Mesenchymal stem cell (in vitro differentiated cells and primary cell): Measurements from ENCODE around the gene MYLK3.

Source experiments
- DNase-seq: peaks from one replicate; pipeline ENCODE4 v3.0.0-alpha.2; 2013
- H2AFZ ChIP-seq: one replicate; pipeline ENCODE4 v1.6.1; 2013; ENCODE audit warnings: low read depth, mild to moderate bottlenecking, control low read depth, inconsistent platforms, low read length, moderate library complexity
- H2AK5ac ChIP-seq: 2 replicates; pipeline ENCODE4 v1.6.1; 2013; ENCODE audit warnings: low read length, moderate library complexity, mild to moderate bottlenecking, inconsistent platforms; ENCODE audit not compliant: severe bottlenecking
- H2BK120ac ChIP-seq: one replicate; pipeline ENCODE4 v1.6.1; 2013; ENCODE audit warnings: low read depth, mild to moderate bottlenecking, inconsistent platforms, low read length, moderate library complexity
- H2BK12ac ChIP-seq, 2 experiments: one replicate each; pipeline ENCODE4 v1.6.1; 2013; ENCODE audit warnings: inconsistent platforms in 2 of 2, low read length in 2 of 2, mild to moderate bottlenecking in 2 of 2, moderate library complexity in 2 of 2, control low read depth in 1 of 2
- H2BK15ac ChIP-seq: one replicate; pipeline ENCODE4 v1.6.1; 2013; ENCODE audit warnings: mild to moderate bottlenecking, low read depth, inconsistent platforms; ENCODE audit not compliant: poor library complexity, severe bottlenecking
- H2BK5ac ChIP-seq: 2 replicates; pipeline ENCODE4 v1.6.1; 2013; ENCODE audit warnings: low read depth, mild to moderate bottlenecking, low read length, control low read depth, inconsistent platforms; ENCODE audit not compliant: poor library complexity, severe bottlenecking
- H3K14ac ChIP-seq, 2 experiments: one replicate each; pipeline ENCODE4 v1.6.1; 2013; ENCODE audit warnings: inconsistent platforms in 2 of 2, low read length in 2 of 2, control low read depth in 1 of 2, mild to moderate bottlenecking in 1 of 2, moderate library complexity in 1 of 2
- H3K18ac ChIP-seq, 2 experiments: one replicate each; pipeline ENCODE4 v1.6.1; 2013; ENCODE audit warnings: inconsistent platforms in 2 of 2, low read length in 2 of 2, control low read depth in 1 of 2, low read depth in 1 of 2, mild to moderate bottlenecking in 1 of 2
- H3K23ac ChIP-seq, 2 experiments: one replicate each; pipeline ENCODE4 v1.6.1; 2013; ENCODE audit warnings: inconsistent platforms in 2 of 2, low read length in 2 of 2, mild to moderate bottlenecking in 2 of 2, moderate library complexity in 2 of 2, control low read depth in 1 of 2
- H3K27ac ChIP-seq: 2 replicates; pipeline ENCODE4 v1.5.1; 2013; ENCODE audit warnings: mild to moderate bottlenecking, moderate library complexity, low read length, control low read depth, inconsistent platforms; ENCODE audit not compliant: poor library complexity, severe bottlenecking
- H3K27me3 ChIP-seq, 2 experiments: 2 replicates each; pipeline versions ENCODE4 v1.6.1 to v1.7.0; 2013; ENCODE audit warnings: low read length in 2 of 2, mild to moderate bottlenecking in 2 of 2, moderate library complexity in 2 of 2, control low read depth in 1 of 2, inconsistent platforms in 1 of 2; ENCODE audit not compliant: control insufficient read depth in 1 of 2, insufficient read depth in 1 of 2
- H3K36me3 ChIP-seq, 2 experiments: 2 replicates each; pipeline versions ENCODE4 v1.6.1 to v1.7.0; 2013; ENCODE audit warnings: low read length in 2 of 2, control low read depth in 1 of 2, inconsistent platforms in 1 of 2, low read depth in 1 of 2, mild to moderate bottlenecking in 1 of 2; ENCODE audit not compliant: insufficient read depth in 2 of 2, control insufficient read depth in 1 of 2
- H3K4ac ChIP-seq, 2 experiments: one replicate each; pipeline ENCODE4 v1.6.1; 2013; ENCODE audit warnings: inconsistent platforms in 2 of 2, low read length in 2 of 2, mild to moderate bottlenecking in 2 of 2, moderate library complexity in 2 of 2, control low read depth in 1 of 2, low read depth in 1 of 2
- H3K4me1 ChIP-seq: 2 replicates; pipeline ENCODE4 v1.6.1; 2013; ENCODE audit warnings: low read depth, low read length, control low read depth; ENCODE audit not compliant: control insufficient read depth, insufficient read depth
- H3K4me2 ChIP-seq: 2 replicates; pipeline ENCODE4 v1.6.1; 2013; ENCODE audit warnings: low read length, mild to moderate bottlenecking, inconsistent platforms; ENCODE audit not compliant: poor library complexity, severe bottlenecking
- H3K4me3 ChIP-seq, 2 experiments: 2 replicates each; pipeline versions ENCODE4 v1.5.1 to v1.7.0; 2013; ENCODE audit warnings: low read length in 2 of 2, mild to moderate bottlenecking in 2 of 2, control low read depth in 1 of 2, low read depth in 1 of 2; ENCODE audit not compliant: insufficient read depth in 1 of 2
- H3K79me1 ChIP-seq: replicated peaks from 2 replicates; pipeline ENCODE4 v1.6.1; 2013; ENCODE audit warnings: mild to moderate bottlenecking, control low read depth, low read length, inconsistent platforms; ENCODE audit not compliant: poor library complexity, severe bottlenecking
- H3K9ac ChIP-seq: 2 replicates; pipeline ENCODE4 v1.7.0; 2013; ENCODE audit warnings: mild to moderate bottlenecking, low read length, moderate library complexity
- H3K9me3 ChIP-seq: 2 replicates; pipeline ENCODE4 v1.7.0; 2013; ENCODE audit warnings: mild to moderate bottlenecking, low read length; ENCODE audit not compliant: control insufficient read depth
- H4K8ac ChIP-seq: one replicate; pipeline ENCODE4 v1.6.1; 2013; ENCODE audit warnings: inconsistent platforms, mild to moderate bottlenecking, low read length, moderate library complexity
- H4K91ac ChIP-seq: one replicate; pipeline ENCODE4 v1.6.1; 2013; ENCODE audit warnings: mild to moderate bottlenecking, low read length, inconsistent platforms
- WGBS: methylation state at CpG from one replicate; pipeline ENCODE4 v1.1.7; 2013; ENCODE audit warnings: mixed read lengths; 5-methylcytosine and 5-hydroxymethylcytosine counted together

MYLK3 gene

GRCh38 chr16:46790599-46791270, 42.6 kb upstream of the MYLK3 start:
- no peak overlapping the region for H3K23ac ChIP-seq
- H4K91ac ChIP-seq = no peak overlapping the region
- H3K4ac ChIP-seq = no peak overlapping the region
- H3K79me1 ChIP-seq = peaks cover under 1% of the 10 kb centered on the region
- H3K4me1 ChIP-seq = peaks cover 4% of the 10 kb centered on the region
- no peak overlapping the region for H2AFZ ChIP-seq
- no peaks in the 10 kb centered on the region for H3K36me3 ChIP-seq
- no peak overlapping the region for H2AK5ac ChIP-seq
- H2BK12ac ChIP-seq = no peak overlapping the region
- H3K27me3 ChIP-seq = no peaks in the 10 kb centered on the region
- no peak overlapping the region for H2BK120ac ChIP-seq
- no peak for DNase-seq
- H3K4me3 ChIP-seq = peak overlapping the region in 1 of 2 experiments; percentile 80
- H3K18ac ChIP-seq = peak overlapping the region in 1 of 2 experiments; percentile 86
- H2BK5ac ChIP-seq = no peak overlapping the region
- H2BK15ac ChIP-seq = no peak overlapping the region
- H3K4me2 ChIP-seq = no peak overlapping the region
- WGBS = 94% methylated on average over 6 of the region's 8 CpGs
- H3K14ac ChIP-seq = no peak overlapping the region
- peak overlapping the region; percentile 87 for H3K9ac ChIP-seq
- H3K9me3 ChIP-seq = peaks cover 14% of the 10 kb centered on the region
- H4K8ac ChIP-seq = no peak overlapping the region
- no peak overlapping the region for H3K27ac ChIP-seq

DNA sequence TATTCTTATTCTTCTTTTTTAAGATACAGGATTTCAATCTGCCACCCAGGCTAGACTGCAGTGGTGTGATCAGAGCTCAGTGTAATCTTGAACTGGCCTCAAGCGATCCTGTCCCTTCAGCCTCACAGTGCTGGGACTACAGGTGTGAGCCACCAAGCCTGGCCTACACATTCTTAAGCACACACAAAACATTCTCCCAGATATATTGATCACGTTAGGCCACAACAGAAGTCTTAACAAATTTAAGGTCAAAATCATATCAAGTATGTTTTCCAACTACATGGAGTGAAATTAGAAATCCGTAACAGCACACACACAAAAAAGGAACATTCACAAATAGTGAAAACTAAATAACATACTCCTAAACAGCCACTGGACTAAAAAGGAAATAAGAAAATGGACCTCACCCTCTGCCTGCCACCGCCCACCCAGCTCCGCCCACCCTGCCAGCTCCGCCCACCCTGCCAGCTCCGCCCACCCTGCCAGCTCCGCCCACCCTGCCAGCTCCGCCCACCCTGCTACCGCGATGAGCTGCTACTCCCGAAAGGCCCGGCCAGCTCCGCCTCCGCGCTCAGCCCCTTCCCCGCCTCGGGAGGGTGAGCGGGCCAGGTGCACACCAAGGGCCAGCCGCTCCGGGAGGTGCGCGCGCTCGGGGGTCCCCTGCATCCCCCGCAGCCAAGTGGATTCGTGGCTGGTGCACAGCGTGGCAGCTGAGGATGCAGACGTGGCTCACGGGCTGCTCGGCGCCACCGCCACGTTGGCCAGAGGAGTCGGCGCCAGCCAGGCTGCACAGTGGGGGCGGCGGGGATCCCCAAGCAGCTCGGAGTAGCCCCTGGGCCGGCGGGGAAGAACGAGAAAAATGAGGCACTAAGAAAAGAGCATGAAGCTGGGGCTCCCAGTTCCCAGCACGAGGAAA, 41.6 kb upstream of the MYLK3 start:
- peak overlapping the region; percentile 34 for H2BK120ac ChIP-seq
- H2AFZ ChIP-seq = peak overlapping the region; percentile 93
- H2BK15ac ChIP-seq = peak overlapping the region; percentile 73
- H3K4ac ChIP-seq = peak overlapping the region in 1 of 2 experiments; percentile 82
- DNase-seq = peak; percentile 62
- H3K4me1 ChIP-seq = peaks cover 4% of the 10 kb centered on the region
- H3K4me2 ChIP-seq = peak overlapping the region; percentile 89
- peak overlapping the region in 1 of 2 experiments; percentile 89 for H2BK12ac ChIP-seq
- H3K27me3 ChIP-seq = peaks cover 0 to 5% of the 10 kb centered on the region in 2 experiments
- H3K9ac ChIP-seq = peak overlapping the region; percentile 87
- H3K4me3 ChIP-seq = peak overlapping the region; percentile 80 to 86
- H3K18ac ChIP-seq = peak overlapping the region; percentile 86 to 95
- no peaks in the 10 kb centered on the region for H3K79me1 ChIP-seq
- 28% methylated on average over 37 of the region's 43 CpGs for WGBS
- no peak overlapping the region for H2AK5ac ChIP-seq
- peak overlapping the region in 1 of 2 experiments; percentile 44 for H3K14ac ChIP-seq
- H4K91ac ChIP-seq = peak overlapping the region; percentile 92
- no peak overlapping the region for H2BK5ac ChIP-seq
- no peak overlapping the region for H3K23ac ChIP-seq
- peak overlapping the region; percentile 96 for H4K8ac ChIP-seq
- peak overlapping the region; percentile 17 for H3K27ac ChIP-seq
- H3K9me3 ChIP-seq = peaks cover 6% of the 10 kb centered on the region
- H3K36me3 ChIP-seq = no peaks in the 10 kb centered on the region

GRCh38 chr16:46788891-46789474, 40.8 kb upstream of the MYLK3 start:
- no peak overlapping the region for H2BK5ac ChIP-seq
- H2AFZ ChIP-seq = no peak overlapping the region
- H4K8ac ChIP-seq = no peak overlapping the region
- H2BK120ac ChIP-seq = no peak overlapping the region
- peaks cover 4% of the 10 kb centered on the region for H3K4me1 ChIP-seq
- no peaks in the 10 kb centered on the region for H3K36me3 ChIP-seq
- 59% methylated on average over 2 of the region's 3 CpGs for WGBS
- H3K14ac ChIP-seq = no peak overlapping the region
- H3K4me3 ChIP-seq = no peak overlapping the region
- no peak overlapping the region for H4K91ac ChIP-seq
- H3K27ac ChIP-seq = no peak overlapping the region
- H2AK5ac ChIP-seq = no peak overlapping the region
- H2BK12ac ChIP-seq = no peak overlapping the region
- H3K4me2 ChIP-seq = no peak overlapping the region
- no peak overlapping the region for H3K18ac ChIP-seq
- DNase-seq = no peak
- peaks cover 3% of the 10 kb centered on the region for H3K9me3 ChIP-seq
- no peak overlapping the region for H3K4ac ChIP-seq
- H2BK15ac ChIP-seq = no peak overlapping the region
- H3K9ac ChIP-seq = no peak overlapping the region
- no peaks in the 10 kb centered on the region for H3K79me1 ChIP-seq
- H3K23ac ChIP-seq = no peak overlapping the region
- H3K27me3 ChIP-seq = peaks cover 0 to 5% of the 10 kb centered on the region in 2 experiments

GRCh38 chr16:46787909-46788308, 39.8 kb upstream of the MYLK3 start:
- Histone ChIP-seq H2BK15ac (no peak overlapping the region), H3K9me3 (no peaks in the 10 kb centered on the region), H3K4me3 (no peak overlapping the region), H2BK12ac (no peak overlapping the region), H3K4ac (no peak overlapping the region), H2AK5ac (no peak overlapping the region), H3K27ac (no peak overlapping the region), H2BK120ac (no peak overlapping the region), H2BK5ac (no peak overlapping the region), H3K27me3 (peaks cover 0 to 5% of the 10 kb centered on the region in 2 experiments), H3K79me1 (no peaks in the 10 kb centered on the region), H3K9ac (no peak overlapping the region), H2AFZ (no peak overlapping the region), H4K91ac (no peak overlapping the region), H3K4me2 (no peak overlapping the region), H3K4me1 (peaks cover 4% of the 10 kb centered on the region), H3K14ac (no peak overlapping the region), H3K36me3 (no peaks in the 10 kb centered on the region), H3K18ac (no peak overlapping the region), H4K8ac (no peak overlapping the region), H3K23ac (no peak overlapping the region)
- DNase-seq = no peak
- WGBS = no CpG with 5 or more reads among the region's 1 CpG
